ENCODE data around the gene SLC6A13. TPM values are rescaled to one million over a fixed set of nuclear protein-coding genes. Genes with fewer than 3 reads are reported as not detected.
"Not testable (repeated sequence)": the region's sequence is repeated elsewhere in the genome, so short reads cannot be mapped to it uniquely, and the experiment has no call there.

The SLC6A13 gene
- total RNA-seq, 1 experiment from 2014 or later = 3.5 TPM

GRCh38 chr12:236445-236844 is 26.2 kb downstream of the SLC6A13 start:
- peaks cover 17% of the 10 kb centered on the region for H3K27me3 Mint-ChIP-seq (ENCODE audit: unreplicated experiment)
- TF ChIP-seq, protein P1, sequence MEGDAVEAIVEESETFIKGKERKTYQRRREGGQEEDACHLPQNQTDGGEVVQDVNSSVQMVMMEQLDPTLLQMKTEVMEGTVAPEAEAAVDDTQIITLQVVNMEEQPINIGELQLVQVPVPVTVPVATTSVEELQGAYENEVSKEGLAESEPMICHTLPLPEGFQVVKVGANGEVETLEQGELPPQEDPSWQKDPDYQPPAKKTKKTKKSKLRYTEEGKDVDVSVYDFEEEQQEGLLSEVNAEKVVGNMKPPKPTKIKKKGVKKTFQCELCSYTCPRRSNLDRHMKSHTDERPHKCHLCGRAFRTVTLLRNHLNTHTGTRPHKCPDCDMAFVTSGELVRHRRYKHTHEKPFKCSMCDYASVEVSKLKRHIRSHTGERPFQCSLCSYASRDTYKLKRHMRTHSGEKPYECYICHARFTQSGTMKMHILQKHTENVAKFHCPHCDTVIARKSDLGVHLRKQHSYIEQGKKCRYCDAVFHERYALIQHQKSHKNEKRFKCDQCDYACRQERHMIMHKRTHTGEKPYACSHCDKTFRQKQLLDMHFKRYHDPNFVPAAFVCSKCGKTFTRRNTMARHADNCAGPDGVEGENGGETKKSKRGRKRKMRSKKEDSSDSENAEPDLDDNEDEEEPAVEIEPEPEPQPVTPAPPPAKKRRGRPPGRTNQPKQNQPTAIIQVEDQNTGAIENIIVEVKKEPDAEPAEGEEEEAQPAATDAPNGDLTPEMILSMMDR (IDR thresholded peaks at IDR 0.05; ENCODE audit: unreplicated experiment) = no peak
- H3K36me3 Mint-ChIP-seq (ENCODE audit: insufficient read depth, unreplicated experiment) = no peaks in the 10 kb centered on the region
- no peak for DNase-seq
- no peak overlapping the region for H3K4me3 Mint-ChIP-seq (ENCODE audit: low read depth, unreplicated experiment)
- CTCF ChIA-PET = no interaction called here
- no TSS peak for BruUV-seq (replicated peaks)
- no peak overlapping the region for H3K27ac Mint-ChIP-seq (ENCODE audit: unreplicated experiment)
- intact Hi-C loops (cut with micrococcal nuclease; ENCODE audit: unreplicated experiment) = no loop called here
- no peaks in the 10 kb centered on the region for H3K4me1 Mint-ChIP-seq (ENCODE audit: low read depth, unreplicated experiment)
- H3K9me3 Mint-ChIP-seq (ENCODE audit: low read depth, unreplicated experiment) = peaks cover 13% of the 10 kb centered on the region

DNA sequence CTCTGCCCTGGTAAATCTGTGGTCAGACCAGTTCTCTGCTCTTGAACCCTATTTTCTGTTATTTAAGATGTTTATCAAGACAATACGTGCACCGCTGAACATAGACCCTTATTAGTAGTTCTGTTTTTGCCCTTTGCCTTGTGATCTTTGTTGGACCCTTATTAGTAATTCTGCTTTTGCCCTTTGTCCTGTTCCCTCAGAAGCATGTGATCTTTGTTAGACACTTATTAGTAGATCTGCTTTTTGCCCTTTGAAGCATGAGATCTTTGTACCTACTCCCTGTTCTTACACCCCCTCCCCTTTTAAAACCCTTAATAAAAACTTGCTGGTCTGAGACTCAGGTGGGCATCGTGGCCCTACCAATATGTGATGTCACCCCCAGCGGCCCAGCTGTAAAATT is 26.7 kb downstream of the SLC6A13 start:
- H3K4me3 Mint-ChIP-seq (ENCODE audit: low read depth, unreplicated experiment); CTCF ChIA-PET; H3K36me3 Mint-ChIP-seq (ENCODE audit: insufficient read depth, unreplicated experiment); intact Hi-C loops (cut with micrococcal nuclease; ENCODE audit: unreplicated experiment); H3K27ac Mint-ChIP-seq (ENCODE audit: unreplicated experiment); H3K4me1 Mint-ChIP-seq (ENCODE audit: low read depth, unreplicated experiment); BruUV-seq (replicated peaks); DNase-seq: not testable (repeated sequence)
- H3K27me3 Mint-ChIP-seq (ENCODE audit: unreplicated experiment) = peaks cover 17% of the 10 kb centered on the region
- H3K9me3 Mint-ChIP-seq (ENCODE audit: low read depth, unreplicated experiment) = peaks cover 13% of the 10 kb centered on the region

GRCh38 chr12:234891-235415 is 27.7 kb downstream of the SLC6A13 start:
- Mint-ChIP-seq H3K4me1 (ENCODE audit: low read depth, unreplicated experiment) (no peaks in the 10 kb centered on the region), H3K4me3 (ENCODE audit: low read depth, unreplicated experiment) (no peak overlapping the region), H3K9me3 (ENCODE audit: low read depth, unreplicated experiment) (peaks cover 12% of the 10 kb centered on the region), H3K27ac (ENCODE audit: unreplicated experiment) (no peak overlapping the region), H3K36me3 (ENCODE audit: insufficient read depth, unreplicated experiment) (no peaks in the 10 kb centered on the region), H3K27me3 (ENCODE audit: unreplicated experiment) (peaks cover 24% of the 10 kb centered on the region)
- intact Hi-C loops (cut with micrococcal nuclease; ENCODE audit: unreplicated experiment) = no loop called here
- CTCF ChIA-PET = no interaction called here
- TF ChIP-seq, protein P1 (IDR thresholded peaks at IDR 0.05; ENCODE audit: unreplicated experiment) = no peak
- BruUV-seq (replicated peaks) = no TSS peak
- no peak for DNase-seq

- TF ChIP-seq, protein P1 (IDR thresholded peaks at IDR 0.05; ENCODE audit: unreplicated experiment) = no peak
- Mint-ChIP-seq H3K27ac (ENCODE audit: unreplicated experiment) (no peak overlapping the region), H3K27me3 (ENCODE audit: unreplicated experiment) (peaks cover 24% of the 10 kb centered on the region), H3K4me1 (ENCODE audit: low read depth, unreplicated experiment) (no peaks in the 10 kb centered on the region), H3K4me3 (ENCODE audit: low read depth, unreplicated experiment) (no peak overlapping the region), H3K9me3 (ENCODE audit: low read depth, unreplicated experiment) (peaks cover 8% of the 10 kb centered on the region), H3K36me3 (ENCODE audit: insufficient read depth, unreplicated experiment) (no peaks in the 10 kb centered on the region)
- BruUV-seq (replicated peaks) = no TSS peak
- no peak for DNase-seq
- CTCF ChIA-PET = no interaction called here
- intact Hi-C loops (cut with micrococcal nuclease; ENCODE audit: unreplicated experiment) = no loop called here
These were observed 28.6 kb downstream of the SLC6A13 start for GRCh38 chr12:234019-234418.

DNA sequence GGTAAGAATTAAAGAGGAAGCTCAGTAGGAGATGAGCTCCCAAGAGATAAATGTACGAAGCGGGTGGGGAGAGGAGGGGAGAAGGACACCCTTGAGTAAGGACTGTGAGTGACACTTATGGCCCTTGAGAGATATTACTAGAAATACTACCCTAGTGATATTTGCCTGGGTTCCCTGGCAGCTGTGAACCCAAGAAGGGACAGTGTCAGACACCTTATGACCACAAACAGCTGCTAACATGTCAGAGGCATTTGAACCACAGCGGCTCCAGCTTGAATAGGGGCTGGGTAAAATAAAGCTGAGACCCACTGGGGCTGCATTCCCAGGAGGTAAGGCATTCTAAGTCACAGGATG is 29.0 kb downstream of the SLC6A13 start:
- no peak overlapping the region for H3K4me3 Mint-ChIP-seq (ENCODE audit: low read depth, unreplicated experiment)
- CTCF ChIA-PET = no interaction called here
- DNase-seq = no peak

More for the DNA sequence above, 29.0 kb downstream of the SLC6A13 start:
- H3K9me3 Mint-ChIP-seq (ENCODE audit: low read depth, unreplicated experiment) = peaks cover 7% of the 10 kb centered on the region
- no peaks in the 10 kb centered on the region for H3K36me3 Mint-ChIP-seq (ENCODE audit: insufficient read depth, unreplicated experiment)
- H3K27me3 Mint-ChIP-seq (ENCODE audit: unreplicated experiment) = peaks cover 24% of the 10 kb centered on the region
- H3K4me1 Mint-ChIP-seq (ENCODE audit: low read depth, unreplicated experiment) = no peaks in the 10 kb centered on the region
- TF ChIP-seq, protein P1 (IDR thresholded peaks at IDR 0.05; ENCODE audit: unreplicated experiment) = no peak
- BruUV-seq (replicated peaks) = no TSS peak
- intact Hi-C loops (cut with micrococcal nuclease; ENCODE audit: unreplicated experiment) = no loop called here
- no peak overlapping the region for H3K27ac Mint-ChIP-seq (ENCODE audit: unreplicated experiment)

All from Calu3 (cell line).